GM19395 (cell line): ENCODE data around the gene C12orf57.
"Not testable (repeated sequence)": the region's sequence is repeated elsewhere in the genome, so short reads cannot be mapped to it uniquely, and the experiment has no call there.

Experiments used
- ATAC-seq: cut with Tn5 transposase; IDR thresholded peaks from one replicate; pipeline ENCODE4 v1.9.1; 2021; ENCODE audit warnings: mild to moderate bottlenecking, moderate library complexity; ENCODE audit not compliant: unreplicated experiment

The C12orf57 gene

GRCh38 chr12:6943722-6944380 is at the start of gene C12orf57, which contains the start of gene RNU7-1:
Gene C12orf57, plus strand, starts transcription at chr12:6944022. Its CDS starts 100 bp downstream, at chr12:6944122.
Gene RNU7-1, plus strand, starts transcription at chr12:6943816.
- ATAC-seq, result peak; percentile 42

GRCh38 chr12:6894321-6894720 is 49.5 kb upstream of the C12orf57 start:
- no peak for ATAC-seq

- ATAC-seq, result no peak
Observed at GRCh38 chr12:6896846-6897435, 46.9 kb upstream of the C12orf57 start.

- no peak for ATAC-seq
Observed at GRCh38 chr12:6899427-6899826, 44.4 kb upstream of the C12orf57 start.

- ATAC-seq, result no peak
Observed at GRCh38 chr12:6899837-6900519, 43.8 kb upstream of the C12orf57 start.

- no peak for ATAC-seq
Observed at GRCh38 chr12:6902448-6902847, 41.4 kb upstream of the C12orf57 start.

- ATAC-seq, result no peak
Observed at GRCh38 chr12:6903722-6904121, 40.1 kb upstream of the C12orf57 start.

GRCh38 chr12:6904280-6905276 is 39.2 kb upstream of the C12orf57 start, which contains the start of gene LRRC23:
Gene LRRC23, plus strand, starts transcription at chr12:6904822. Its CDS starts 812 bp downstream, at chr12:6905634.
- peak; percentile 96 for ATAC-seq

GRCh38 chr12:6905414-6906040 is 38.3 kb upstream of the C12orf57 start:
- no peak for ATAC-seq

- ATAC-seq, result not testable (repeated sequence)
Observed at GRCh38 chr12:6908141-6908540, 35.7 kb upstream of the C12orf57 start.

- ATAC-seq, result no peak
Observed at GRCh38 chr12:6909421-6910145, 34.2 kb upstream of the C12orf57 start.

GRCh38 chr12:6912164-6912935 is 31.5 kb upstream of the C12orf57 start:
- ATAC-seq, result no peak

GRCh38 chr12:6914246-6914946 is 29.4 kb upstream of the C12orf57 start, which contains the start of gene ENO2:
Gene ENO2, plus strand, starts transcription at chr12:6914580. Its CDS starts 1,253 bp downstream, at chr12:6915833.
- peak; percentile 73 for ATAC-seq

- no peak for ATAC-seq
Observed at GRCh38 chr12:6914947-6915788, 28.7 kb upstream of the C12orf57 start.

- no peak for ATAC-seq
Observed at GRCh38 chr12:6915789-6916285, 28.0 kb upstream of the C12orf57 start.

- no peak for ATAC-seq
Observed at GRCh38 chr12:6916426-6917200, 27.2 kb upstream of the C12orf57 start.
